PC-3 (cell line): Measurements from ENCODE around the gene ZNF277.

Experiments used
- EZH2 ChIP-seq: fragments of 300-600 bp; sonication (generic); IDR thresholded peaks from one replicate; pipeline ENCODE4 v1.6.1; 2017; ENCODE audit warnings: antibody characterized with exemption, mild to moderate bottlenecking, low read length; ENCODE audit not compliant: unreplicated experiment
- EZH2phosphoT487 ChIP-seq: fragments of 300-600 bp; sonication (generic); IDR thresholded peaks from 2 replicates; pipeline ENCODE4 v1.6.1; 2018; ENCODE audit warnings: mild to moderate bottlenecking, antibody characterized with exemption, low read length, borderline replicate concordance
- TF ChIP-seq, protein P1 (sequence below): fragments of 300-600 bp; sonication (generic); conservative IDR thresholded peaks from 2 replicates; pipeline ENCODE4 v1.5.1; 2017; ENCODE audit warnings: antibody characterized with exemption, low read depth, mild to moderate bottlenecking, low read length

DNA sequence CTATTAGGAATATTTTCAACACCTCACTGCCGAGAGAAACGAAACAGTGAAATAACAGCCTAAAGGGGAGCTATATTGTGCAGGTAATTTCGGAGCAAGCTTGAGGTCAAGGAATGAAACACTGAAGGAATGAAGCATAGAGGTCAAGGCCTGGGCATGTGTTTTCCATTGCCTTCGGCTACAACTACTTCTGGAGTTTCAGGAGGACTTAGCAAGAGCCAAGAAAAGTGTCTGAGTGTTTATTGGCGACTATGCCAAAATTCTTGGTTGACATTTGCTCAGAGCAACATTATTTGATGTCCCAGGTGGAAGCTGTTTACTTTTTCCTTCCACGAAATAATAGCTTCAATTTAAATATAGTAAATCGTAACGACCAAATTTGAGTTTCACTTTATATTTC is 154.2 kb downstream of the ZNF277 start:
- TF ChIP-seq, protein P1, sequence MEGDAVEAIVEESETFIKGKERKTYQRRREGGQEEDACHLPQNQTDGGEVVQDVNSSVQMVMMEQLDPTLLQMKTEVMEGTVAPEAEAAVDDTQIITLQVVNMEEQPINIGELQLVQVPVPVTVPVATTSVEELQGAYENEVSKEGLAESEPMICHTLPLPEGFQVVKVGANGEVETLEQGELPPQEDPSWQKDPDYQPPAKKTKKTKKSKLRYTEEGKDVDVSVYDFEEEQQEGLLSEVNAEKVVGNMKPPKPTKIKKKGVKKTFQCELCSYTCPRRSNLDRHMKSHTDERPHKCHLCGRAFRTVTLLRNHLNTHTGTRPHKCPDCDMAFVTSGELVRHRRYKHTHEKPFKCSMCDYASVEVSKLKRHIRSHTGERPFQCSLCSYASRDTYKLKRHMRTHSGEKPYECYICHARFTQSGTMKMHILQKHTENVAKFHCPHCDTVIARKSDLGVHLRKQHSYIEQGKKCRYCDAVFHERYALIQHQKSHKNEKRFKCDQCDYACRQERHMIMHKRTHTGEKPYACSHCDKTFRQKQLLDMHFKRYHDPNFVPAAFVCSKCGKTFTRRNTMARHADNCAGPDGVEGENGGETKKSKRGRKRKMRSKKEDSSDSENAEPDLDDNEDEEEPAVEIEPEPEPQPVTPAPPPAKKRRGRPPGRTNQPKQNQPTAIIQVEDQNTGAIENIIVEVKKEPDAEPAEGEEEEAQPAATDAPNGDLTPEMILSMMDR, result no peak
- TF ChIP-seq EZH2 (no peak), EZH2phosphoT487 (no peak)
